ENCODE measurements around the gene ZKSCAN2.

Gene ZKSCAN2

GRCh38 chr16:25194273-25194878, 63.3 kb downstream of the ZKSCAN2 start:
- TF ChIP-seq CTCF (IDR thresholded peaks at IDR 0.05): no peak
- intact Hi-C loops (cut with DNase I; ENCODE audit: low total_unique reads): no loop called here
- DNase-seq: no peak
- Histone ChIP-seq H3K4me1 (no peaks in the 10 kb centered on the region), H3K9me3 (no peaks in the 10 kb centered on the region), H3K36me3 (no peaks in the 10 kb centered on the region), H3K27ac (no peak overlapping the region), H3K27me3 (no peaks in the 10 kb centered on the region), H3K4me3 (no peak overlapping the region)

GRCh38 chr16:25192096-25192495, 65.5 kb downstream of the ZKSCAN2 start:
- no peak for DNase-seq
- Histone ChIP-seq H3K4me3 (no peak overlapping the region), H3K36me3 (no peaks in the 10 kb centered on the region), H3K9me3 (no peaks in the 10 kb centered on the region), H3K27me3 (no peaks in the 10 kb centered on the region), H3K27ac (no peak overlapping the region), H3K4me1 (no peaks in the 10 kb centered on the region)
- intact Hi-C loops (cut with DNase I; ENCODE audit: low total_unique reads): no loop called here
- TF ChIP-seq CTCF (IDR thresholded peaks at IDR 0.05): no peak

- Histone ChIP-seq H3K4me1 (no peaks in the 10 kb centered on the region), H3K27me3 (no peaks in the 10 kb centered on the region), H3K36me3 (no peaks in the 10 kb centered on the region), H3K4me3 (no peak overlapping the region), H3K27ac (no peak overlapping the region), H3K9me3 (no peaks in the 10 kb centered on the region)
- no peak for TF ChIP-seq CTCF (IDR thresholded peaks at IDR 0.05)
- intact Hi-C loops (cut with DNase I; ENCODE audit: low total_unique reads): no loop called here
- DNase-seq: no peak
These were observed 68.3 kb downstream of the ZKSCAN2 start for GRCh38 chr16:25189305-25189704.

GRCh38 chr16:25187491-25187795, 70.2 kb downstream of the ZKSCAN2 start:
- TF ChIP-seq CTCF (IDR thresholded peaks at IDR 0.05): no peak

More at GRCh38 chr16:25187491-25187795, 70.2 kb downstream of the ZKSCAN2 start:
- Histone ChIP-seq H3K36me3 (no peaks in the 10 kb centered on the region), H3K27me3 (no peaks in the 10 kb centered on the region), H3K4me3 (no peak overlapping the region), H3K9me3 (no peaks in the 10 kb centered on the region), H3K4me1 (no peaks in the 10 kb centered on the region), H3K27ac (no peak overlapping the region)
- intact Hi-C loops (cut with DNase I; ENCODE audit: low total_unique reads): no loop called here
- DNase-seq: no peak

Measured in tibial artery (tissue), 4 donors.